Ovary (tissue), 3 donors: Measurements from ENCODE around the gene MYO3B.

Source experiments
- CTCF ChIP-seq, 3 donors: fragments of 450-650 bp in 2 of 3; fragments of 200-600 bp in 1 of 3; IDR thresholded peaks; one replicate each; pipeline versions ENCODE4 v1.5.1 to v1.8.0; 2016 to 2022; ENCODE audit warnings: antibody characterized with exemption in 3 of 3, mild to moderate bottlenecking in 1 of 3
- EP300 ChIP-seq: sonication (generic); formaldehyde crosslinking; IDR thresholded peaks from one replicate; pipeline ENCODE4 v1.6.1; 2017; ENCODE audit warnings: antibody characterized with exemption
- POLR2A ChIP-seq: fragments of 450-650 bp; IDR thresholded peaks from one replicate; pipeline ENCODE4 v1.6.1; 2017; ENCODE audit warnings: antibody characterized with exemption, mild to moderate bottlenecking, moderate library complexity
- donor health status: DM: no; HTN: no; CAD: no.

DNA sequence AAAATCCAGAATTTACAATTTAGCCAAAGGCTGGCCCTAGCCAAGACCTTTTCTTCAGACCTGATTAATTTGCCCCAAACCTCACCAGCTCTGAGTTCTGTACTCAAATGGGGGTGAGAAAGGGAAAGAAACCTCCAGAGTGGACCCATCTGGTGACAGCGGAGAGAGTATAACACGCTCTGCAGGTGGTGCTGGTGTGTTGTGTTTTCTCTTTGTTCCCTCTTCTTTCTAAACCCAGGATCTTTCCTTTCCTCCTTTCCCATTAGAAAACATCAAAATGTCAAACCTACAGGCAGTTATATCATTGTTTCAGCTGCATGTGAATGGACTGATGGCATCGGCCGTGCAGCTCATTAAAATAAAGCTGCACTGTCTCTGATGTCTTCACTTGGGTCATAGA is 283.9 kb downstream of the MYO3B start:
- TF ChIP-seq CTCF (IDR thresholded peaks at IDR 0.05): no peak
- TF ChIP-seq EP300: no peak
- no peak for TF ChIP-seq POLR2A
